ENCODE measurements around the gene CABLES1. TPM values are rescaled to one million over a fixed set of nuclear protein-coding genes. Genes with fewer than 3 reads are reported as not detected.

The CABLES1 gene
- total RNA-seq, 4 donors from 2014 or later, result 0.58 to 1.6 (median 1.3) TPM

DNA sequence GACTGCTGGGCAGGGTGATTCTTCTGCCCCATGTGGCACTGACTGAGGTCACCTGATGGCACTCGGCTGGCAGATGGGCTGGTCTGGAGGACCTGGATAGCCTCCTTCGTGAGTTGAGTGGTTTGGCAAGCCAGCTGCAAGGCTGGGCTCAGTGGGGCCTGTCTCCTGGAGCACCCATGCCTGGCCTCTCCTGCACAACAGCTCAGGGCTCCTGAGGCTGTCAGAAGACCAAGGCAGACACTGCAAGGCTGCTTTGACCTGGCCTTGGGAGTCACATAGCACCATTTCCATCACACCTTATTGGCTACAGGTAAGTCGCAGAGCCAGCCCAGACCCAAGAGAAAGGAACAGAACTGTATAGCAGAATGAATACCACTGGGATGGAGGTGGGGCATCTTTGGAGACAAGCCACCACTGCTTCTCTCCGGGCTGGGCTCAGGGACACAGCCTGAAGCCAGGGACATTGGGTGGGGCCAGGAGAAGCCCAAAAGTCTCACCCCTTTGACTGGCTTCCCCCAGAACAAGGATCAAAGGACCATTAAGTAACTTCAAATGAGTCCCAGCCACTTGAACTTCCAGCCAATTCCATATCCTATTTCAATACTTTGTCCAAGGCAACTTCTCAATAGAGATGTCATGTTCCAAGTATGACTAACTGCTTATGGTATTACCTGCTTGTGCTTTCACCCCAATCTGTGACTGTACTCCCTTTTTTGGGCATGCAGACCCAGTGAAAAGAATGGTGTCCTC, 156.3 kb downstream of the CABLES1 start:
- Histone ChIP-seq H3K9me3 (no peaks in the 10 kb centered on the region), H3K36me3 (no peaks in the 10 kb centered on the region), H3K27ac (no peak overlapping the region), H3K4me1 (no peaks in the 10 kb centered on the region), H3K27me3 (no peaks in the 10 kb centered on the region), H3K4me3 (no peak overlapping the region)
- DNase-seq (no peak), ATAC-seq (peak in 1 of 2 donors; percentile 74)
- TF ChIP-seq, protein P1, sequence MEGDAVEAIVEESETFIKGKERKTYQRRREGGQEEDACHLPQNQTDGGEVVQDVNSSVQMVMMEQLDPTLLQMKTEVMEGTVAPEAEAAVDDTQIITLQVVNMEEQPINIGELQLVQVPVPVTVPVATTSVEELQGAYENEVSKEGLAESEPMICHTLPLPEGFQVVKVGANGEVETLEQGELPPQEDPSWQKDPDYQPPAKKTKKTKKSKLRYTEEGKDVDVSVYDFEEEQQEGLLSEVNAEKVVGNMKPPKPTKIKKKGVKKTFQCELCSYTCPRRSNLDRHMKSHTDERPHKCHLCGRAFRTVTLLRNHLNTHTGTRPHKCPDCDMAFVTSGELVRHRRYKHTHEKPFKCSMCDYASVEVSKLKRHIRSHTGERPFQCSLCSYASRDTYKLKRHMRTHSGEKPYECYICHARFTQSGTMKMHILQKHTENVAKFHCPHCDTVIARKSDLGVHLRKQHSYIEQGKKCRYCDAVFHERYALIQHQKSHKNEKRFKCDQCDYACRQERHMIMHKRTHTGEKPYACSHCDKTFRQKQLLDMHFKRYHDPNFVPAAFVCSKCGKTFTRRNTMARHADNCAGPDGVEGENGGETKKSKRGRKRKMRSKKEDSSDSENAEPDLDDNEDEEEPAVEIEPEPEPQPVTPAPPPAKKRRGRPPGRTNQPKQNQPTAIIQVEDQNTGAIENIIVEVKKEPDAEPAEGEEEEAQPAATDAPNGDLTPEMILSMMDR (IDR thresholded peaks at IDR 0.05 in 4 of 5, conservative IDR thresholded peaks at IDR 0.05 in 1 of 5), result no peak
- no peak for TF ChIP-seq POLR2A (IDR thresholded peaks at IDR 0.05)
- intact Hi-C loops (cut with DNase I; ENCODE audit: low total_unique reads), result no loop called here
- in situ Hi-C loops (cut with MboI; ENCODE audit: low sequenced_read_pairs in 4 of 4), result no loop called here

DNA sequence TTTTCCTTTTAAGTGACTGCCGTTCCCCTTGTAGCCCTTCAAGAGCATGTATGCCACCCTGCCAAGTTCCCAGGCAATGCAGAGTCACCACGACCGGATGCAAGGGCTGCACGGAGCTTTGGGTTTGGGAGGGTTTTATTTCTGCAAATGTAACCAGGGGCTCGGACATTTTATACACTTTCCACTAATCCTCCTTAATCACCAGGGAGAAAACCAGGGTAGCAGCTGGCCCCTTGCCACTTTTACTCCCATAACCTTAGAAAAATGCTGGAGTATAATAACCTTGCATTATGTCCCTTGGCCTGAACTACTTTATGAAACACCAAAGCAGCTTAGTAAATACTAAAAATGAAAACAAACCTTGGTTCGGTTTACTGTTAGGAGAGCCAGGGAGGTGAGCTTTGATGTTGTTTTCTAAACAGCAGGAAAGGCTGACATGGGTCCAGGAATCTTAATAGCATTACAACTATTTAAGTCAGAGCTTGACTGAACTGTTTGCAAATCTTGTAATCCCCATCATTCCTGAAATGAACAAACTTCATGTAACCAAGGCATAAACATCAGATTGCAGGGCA, 165.0 kb downstream of the CABLES1 start:
- no peaks in the 10 kb centered on the region for H3K9me3 ChIP-seq
- in situ Hi-C loops (cut with MboI; ENCODE audit: low sequenced_read_pairs in 4 of 4) (no loop called here), intact Hi-C loops (cut with DNase I; ENCODE audit: low total_unique reads) (no loop called here)
- no peak for TF ChIP-seq POLR2A (IDR thresholded peaks at IDR 0.05)
- TF ChIP-seq, protein P1 (IDR thresholded peaks at IDR 0.05 in 4 of 5, conservative IDR thresholded peaks at IDR 0.05 in 1 of 5), result no peak
- H3K27me3 ChIP-seq, result no peaks in the 10 kb centered on the region
- H3K27ac ChIP-seq, result no peak overlapping the region
- H3K36me3 ChIP-seq, result no peaks in the 10 kb centered on the region
- no peak overlapping the region for H3K4me3 ChIP-seq
- DNase-seq (no peak), ATAC-seq (no peak)
- no peaks in the 10 kb centered on the region for H3K4me1 ChIP-seq

DNA sequence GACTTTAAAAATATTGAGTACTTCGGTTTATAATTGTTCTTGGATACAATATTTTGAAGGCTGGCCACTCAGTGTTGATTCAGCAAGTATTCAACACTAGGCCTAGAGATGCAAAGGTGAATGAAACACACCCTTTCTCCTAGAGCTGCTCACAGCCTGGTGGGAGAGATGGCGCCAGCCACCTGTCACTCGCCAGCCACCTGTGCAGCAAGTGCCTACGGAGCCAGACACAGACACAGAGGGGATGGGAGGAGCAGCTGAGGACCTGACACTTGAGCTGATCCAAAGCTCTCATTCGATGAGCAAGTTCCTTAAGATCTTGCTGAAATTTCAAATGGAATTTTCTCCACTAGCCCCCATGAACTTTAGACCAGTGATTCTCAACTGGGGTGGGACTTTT, 166.7 kb downstream of the CABLES1 start:
- in situ Hi-C loops (cut with MboI; ENCODE audit: low sequenced_read_pairs in 4 of 4), result no loop called here
- H3K27me3 ChIP-seq, result no peaks in the 10 kb centered on the region
- ATAC-seq, result no peak

DNA sequence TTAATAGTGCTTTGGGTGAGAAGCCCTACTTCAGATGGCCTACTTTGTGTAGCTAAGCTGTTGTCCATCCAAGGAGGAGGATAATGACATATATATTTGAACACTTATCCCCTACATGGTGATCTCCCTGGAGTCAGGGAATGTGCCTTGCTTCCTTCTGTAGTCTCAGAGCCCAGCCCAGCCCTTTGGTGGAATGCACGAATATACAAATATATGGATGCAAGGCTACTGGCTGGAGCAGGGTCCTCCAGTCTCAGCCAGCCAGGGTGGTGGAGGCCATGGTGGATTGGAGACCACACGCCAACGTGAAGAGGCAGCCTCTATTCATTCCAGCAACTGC, 167.2 kb downstream of the CABLES1 start:
- intact Hi-C loops (cut with DNase I; ENCODE audit: low total_unique reads), result no loop called here
- no peak for TF ChIP-seq POLR2A (IDR thresholded peaks at IDR 0.05)
- TF ChIP-seq, protein P1 (IDR thresholded peaks at IDR 0.05 in 4 of 5, conservative IDR thresholded peaks at IDR 0.05 in 1 of 5), result no peak
- Histone ChIP-seq H3K27me3 (no peaks in the 10 kb centered on the region), H3K36me3 (no peaks in the 10 kb centered on the region), H3K4me3 (no peak overlapping the region), H3K4me1 (no peaks in the 10 kb centered on the region), H3K27ac (no peak overlapping the region), H3K9me3 (no peaks in the 10 kb centered on the region)
- in situ Hi-C loops (cut with MboI; ENCODE audit: low sequenced_read_pairs in 4 of 4), result no loop called here
- no peak for ATAC-seq
- no peak for DNase-seq

More for the DNA sequence above, 166.7 kb downstream of the CABLES1 start:
- Histone ChIP-seq H3K36me3 (no peaks in the 10 kb centered on the region), H3K9me3 (no peaks in the 10 kb centered on the region), H3K4me3 (no peak overlapping the region), H3K27ac (no peak overlapping the region), H3K4me1 (no peaks in the 10 kb centered on the region)
- TF ChIP-seq POLR2A (IDR thresholded peaks at IDR 0.05), result no peak
- intact Hi-C loops (cut with DNase I; ENCODE audit: low total_unique reads), result no loop called here
- no peak for DNase-seq

DNA sequence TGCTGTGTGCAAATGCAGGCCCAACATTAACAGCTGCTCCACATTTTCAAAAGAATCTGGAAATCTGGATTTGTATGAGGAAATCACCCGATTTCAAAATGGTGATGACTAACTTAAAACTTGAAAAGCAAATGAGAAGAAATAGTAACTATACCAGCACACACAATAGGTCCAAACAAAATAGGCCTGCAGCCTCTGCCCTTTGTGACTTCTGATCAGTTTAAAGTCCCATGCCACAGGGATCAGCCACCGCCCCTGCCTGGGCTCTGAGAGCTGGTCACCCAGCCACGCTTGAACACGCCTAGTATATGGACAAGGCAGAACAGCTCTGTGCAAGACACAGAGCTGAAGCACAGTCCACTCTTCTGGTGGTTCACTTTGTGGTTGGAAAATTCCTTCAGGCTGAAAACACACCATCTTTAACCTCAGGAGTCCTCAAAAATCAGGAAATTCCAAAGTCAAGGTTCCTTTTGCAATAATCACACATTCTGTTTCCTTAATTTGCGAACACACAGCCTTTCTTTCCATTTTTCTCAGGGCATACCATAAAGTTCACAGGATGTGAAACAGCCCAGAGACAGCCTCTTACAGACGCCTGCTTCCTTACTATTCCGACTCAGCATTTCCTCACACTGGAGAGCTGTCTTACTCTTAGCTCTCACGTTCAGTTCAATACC, 167.7 kb downstream of the CABLES1 start:
- H3K27ac ChIP-seq, result no peak overlapping the region
- DNase-seq, result no peak
- no peaks in the 10 kb centered on the region for H3K27me3 ChIP-seq
- TF ChIP-seq POLR2A (IDR thresholded peaks at IDR 0.05), result no peak
- TF ChIP-seq, protein P1 (IDR thresholded peaks at IDR 0.05 in 4 of 5, conservative IDR thresholded peaks at IDR 0.05 in 1 of 5), result no peak
- intact Hi-C loops (cut with DNase I; ENCODE audit: low total_unique reads), result no loop called here
- H3K36me3 ChIP-seq, result no peaks in the 10 kb centered on the region
- H3K9me3 ChIP-seq, result no peaks in the 10 kb centered on the region
- no peak for ATAC-seq
- no peaks in the 10 kb centered on the region for H3K4me1 ChIP-seq
- in situ Hi-C loops (cut with MboI; ENCODE audit: low sequenced_read_pairs in 4 of 4), result no loop called here
- H3K4me3 ChIP-seq, result no peak overlapping the region
